Retinal pigment epithelial cell (primary cell): ENCODE data around the gene ZNF444.
"Not testable (repeated sequence)": the region's sequence is repeated elsewhere in the genome, so short reads cannot be mapped to it uniquely, and the experiment has no call there.

ENCODE experiments used
- DNase-seq: peaks from one replicate; pipeline ENCODE4 v3.0.0-alpha.2; 2010; ENCODE audit warnings: low read depth
- H3K4me3 ChIP-seq: 2 replicates; pipeline ENCODE4 v1.5.1; 2011; ENCODE audit warnings: mild to moderate bottlenecking, low read length, control low read depth, moderate library complexity
- CTCF ChIP-seq: conservative IDR thresholded peaks from 2 replicates; pipeline ENCODE4 v1.5.1; 2011; ENCODE audit warnings: low read depth, low read length, control low read depth, inconsistent platforms

Gene ZNF444

DNA sequence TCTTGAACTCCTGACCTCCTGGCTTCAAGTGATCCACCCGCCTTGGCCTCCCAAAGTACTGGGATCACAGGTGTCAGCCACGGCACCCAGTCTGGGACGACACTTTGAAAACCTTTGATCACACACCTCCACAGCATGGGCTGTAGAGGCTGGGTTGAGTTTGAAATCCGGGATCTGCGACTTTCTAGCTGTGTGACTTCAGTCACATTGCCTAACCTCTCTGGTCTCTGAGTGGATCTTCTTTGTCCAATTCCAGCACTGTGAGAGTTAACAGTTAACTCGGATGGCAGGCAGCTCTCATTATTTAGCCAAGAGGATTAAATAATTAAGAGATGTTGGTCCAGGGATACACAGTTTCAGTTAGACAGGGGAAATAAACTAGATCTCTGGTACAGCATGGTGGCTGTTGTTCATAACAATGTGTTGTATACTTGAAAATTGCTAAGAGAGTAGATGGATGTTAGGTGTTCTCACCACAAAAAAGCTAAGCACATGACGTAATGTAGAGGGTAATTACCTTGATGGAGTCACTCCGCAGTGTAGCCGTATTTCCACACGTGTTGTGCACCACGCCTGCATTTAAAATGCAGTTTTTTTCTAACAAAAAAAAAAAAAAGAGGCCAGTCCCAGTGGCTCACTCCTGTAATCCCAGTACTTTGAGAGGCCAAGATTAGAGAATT, 36.6 kb downstream of the ZNF444 start:
- no peak for TF ChIP-seq CTCF
- H3K4me3 ChIP-seq: no peak overlapping the region
- DNase-seq: no peak

- no peak for DNase-seq
- no peak overlapping the region for H3K4me3 ChIP-seq
- TF ChIP-seq CTCF: no peak
These were observed 48.7 kb downstream of the ZNF444 start for GRCh38 chr19:56189785-56190184.

GRCh38 chr19:56191115-56191514, 50.0 kb downstream of the ZNF444 start:
- no peak for DNase-seq
- H3K4me3 ChIP-seq: no peak overlapping the region
- no peak for TF ChIP-seq CTCF

DNA sequence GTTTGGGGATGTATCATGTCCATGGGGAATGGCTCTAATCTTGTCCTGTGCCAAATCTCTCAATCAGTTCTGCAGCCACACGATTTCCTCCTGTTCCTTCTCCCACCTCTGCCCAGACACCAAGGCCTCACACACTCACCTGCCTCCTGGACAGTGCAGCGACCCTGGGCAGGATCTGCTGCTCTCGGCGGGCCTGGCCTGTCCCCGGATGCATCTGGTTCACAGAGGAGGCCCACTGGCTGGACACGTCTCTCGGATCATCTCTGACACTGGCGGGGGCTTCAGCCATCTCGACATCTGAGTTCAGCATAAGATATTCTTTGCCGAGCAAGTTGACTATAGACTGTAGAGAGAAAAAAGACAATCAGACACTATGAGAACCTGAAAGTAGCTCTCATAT, 50.6 kb downstream of the ZNF444 start:
- no peak overlapping the region for H3K4me3 ChIP-seq
- TF ChIP-seq CTCF: no peak
- DNase-seq: no peak

GRCh38 chr19:56193981-56194640, 53.0 kb downstream of the ZNF444 start:
- DNase-seq: no peak
- H3K4me3 ChIP-seq: no peak overlapping the region
- no peak for TF ChIP-seq CTCF

DNA sequence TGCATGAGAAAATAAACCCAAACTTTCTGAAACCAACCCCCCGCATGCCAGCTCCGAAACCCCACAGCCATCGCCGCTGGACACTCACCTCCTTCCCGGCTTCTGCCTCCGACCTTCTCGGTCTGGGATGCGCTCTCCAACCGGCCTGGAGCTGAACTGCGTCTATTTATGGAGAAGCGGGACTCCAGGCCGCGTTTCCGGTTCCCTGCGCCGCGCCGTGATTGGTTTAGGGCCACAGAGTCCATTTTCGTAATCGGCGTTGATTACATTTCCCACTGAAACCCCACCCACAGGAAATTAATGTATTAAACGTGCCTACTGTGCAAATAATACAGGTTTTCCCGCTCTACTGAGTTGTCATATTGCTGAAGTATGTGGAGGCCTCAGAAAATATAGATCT, 56.6 kb downstream of the ZNF444 start, which contains the start of gene ZSCAN5B:
Gene ZSCAN5B, minus strand, starts transcription at position 138 of the 400 bp plus-strand sequence. CDS start 4,731 bp downstream, outside the sequence.
- not testable (repeated sequence) for H3K4me3 ChIP-seq, DNase-seq

- no peak for DNase-seq
- TF ChIP-seq CTCF: no peak
- H3K4me3 ChIP-seq: no peak overlapping the region
These were observed 58.6 kb downstream of the ZNF444 start for GRCh38 chr19:56199687-56200086.
